Right lobe of liver (tissue), 6 donors: ENCODE results near the gene NME3. TPM values are rescaled to one million over a fixed set of nuclear protein-coding genes. Genes with fewer than 3 reads are reported as not detected.

Experiments
- ATAC-seq, 4 donors: fragments of 200-7000 bp; cut with Tn5 transposase; one replicate each; pipeline ENCODE4 v1.9.1; 2020; ENCODE audit warnings: mild to moderate bottlenecking in 4 of 4, moderate library complexity in 4 of 4
- DNase-seq, 3 donors: peaks; one replicate each; pipeline ENCODE4 v3.0.0-alpha.2; 2020
- H3K27ac ChIP-seq, 3 donors: fragments of 200-600 bp; one replicate each; pipeline ENCODE4 v1.8.0; 2022
- H3K27me3 ChIP-seq, 2 donors: fragments of 200-600 bp; one replicate each; pipeline ENCODE4 v1.8.0; 2022
- H3K36me3 ChIP-seq, 4 donors: fragments of 200-600 bp; sonication (generic) in 1 of 4; one replicate each; pipeline versions ENCODE4 v1.5.1 to v1.8.0; 2017 to 2022; ENCODE audit warnings: control low read depth in 1 of 4
- H3K4me1 ChIP-seq, 4 donors: fragments of 200-600 bp; sonication (generic) in 1 of 4; one replicate each; pipeline versions ENCODE4 v1.5.1 to v1.8.0; 2017 to 2022; ENCODE audit warnings: control low read depth in 1 of 4
- H3K4me3 ChIP-seq, 3 donors: fragments of 200-600 bp; one replicate each; pipeline ENCODE4 v1.8.0; 2022
- H3K9me3 ChIP-seq, 4 donors: fragments of 200-600 bp; sonication (generic) in 1 of 4; one replicate each; pipeline versions ENCODE4 v1.5.1 to v1.8.0; 2017 to 2022; ENCODE audit warnings: control low read depth in 1 of 4
- POLR2A ChIP-seq: fragments of 450-650 bp; IDR thresholded peaks from one replicate; pipeline ENCODE4 v1.6.1; 2017; ENCODE audit warnings: antibody characterized with exemption, mild to moderate bottlenecking
- WGBS: methylation state at CpG from one replicate; pipeline ENCODE4 v1.1.6; 2018; ENCODE audit warnings: low coverage, low lambda C conversion rate; ENCODE audit not compliant: insufficient coverage; ENCODE audit errors: missing lambda C conversion rate; 5-methylcytosine and 5-hydroxymethylcytosine counted together
- intact Hi-C, 2 donors: fragments of 100-400 bp; cut with DNase I; formaldehyde crosslinking; loops; one replicate each; pipeline versions ENCODE4 v1.11.2 to v1.14.1; 2022
- total RNA-seq, 6 experiments: library from RNA; depleted of rRNA in 2 of 6; stranded (reverse); fragments of >200 nt in 2 of 6; fragmentation: NEBNext Ultra II Directional in 3 of 6; extraction: Animal tissue kit (Norgen Biotek cat#: 25700) in 3 of 6; gene quantifications; one replicate each; pipeline versions ENCODE4 v1.1.0 to v1.2.4, GENCODE V29; 2016 to 2023
- TF ChIP-seq, protein P1 (sequence below), 4 donors: fragments of 200-600 bp in 3 of 4; fragments of 450-650 bp in 1 of 4; IDR thresholded peaks; one replicate each; pipeline versions ENCODE4 v1.5.1 to v1.8.0; 2016 to 2022; ENCODE audit warnings: antibody characterized with exemption in 4 of 4, mild to moderate bottlenecking in 2 of 4
- donor health status: DM: no; HTN: yes; CAD: no.
- donor health status: DM: no; HTN: no; CAD: no.
- donor health status: DM: no; HTN: no; CAD: no.
- donor health status: DM: no; HTN: yes; CAD: no.
- donor health status: DM: no; HTN: yes; CAD: no.

NME3 gene
- total RNA-seq, 6 experiments from 2014 or later: 17.9 to 36.1 (median 23.2) TPM

- intact Hi-C loops: no loop called here
- H3K27ac ChIP-seq: no peak overlapping the region
- H3K4me1 ChIP-seq: peaks cover 0 to 38% (median 12%) of the 10 kb centered on the region in 4 donors
- H3K27me3 ChIP-seq: no peaks in the 10 kb centered on the region
- peaks cover 0 to 67% (median 35%) of the 10 kb centered on the region in 4 donors for H3K36me3 ChIP-seq
- ATAC-seq (no peak), DNase-seq (no peak)
- TF ChIP-seq, protein P1, sequence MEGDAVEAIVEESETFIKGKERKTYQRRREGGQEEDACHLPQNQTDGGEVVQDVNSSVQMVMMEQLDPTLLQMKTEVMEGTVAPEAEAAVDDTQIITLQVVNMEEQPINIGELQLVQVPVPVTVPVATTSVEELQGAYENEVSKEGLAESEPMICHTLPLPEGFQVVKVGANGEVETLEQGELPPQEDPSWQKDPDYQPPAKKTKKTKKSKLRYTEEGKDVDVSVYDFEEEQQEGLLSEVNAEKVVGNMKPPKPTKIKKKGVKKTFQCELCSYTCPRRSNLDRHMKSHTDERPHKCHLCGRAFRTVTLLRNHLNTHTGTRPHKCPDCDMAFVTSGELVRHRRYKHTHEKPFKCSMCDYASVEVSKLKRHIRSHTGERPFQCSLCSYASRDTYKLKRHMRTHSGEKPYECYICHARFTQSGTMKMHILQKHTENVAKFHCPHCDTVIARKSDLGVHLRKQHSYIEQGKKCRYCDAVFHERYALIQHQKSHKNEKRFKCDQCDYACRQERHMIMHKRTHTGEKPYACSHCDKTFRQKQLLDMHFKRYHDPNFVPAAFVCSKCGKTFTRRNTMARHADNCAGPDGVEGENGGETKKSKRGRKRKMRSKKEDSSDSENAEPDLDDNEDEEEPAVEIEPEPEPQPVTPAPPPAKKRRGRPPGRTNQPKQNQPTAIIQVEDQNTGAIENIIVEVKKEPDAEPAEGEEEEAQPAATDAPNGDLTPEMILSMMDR (IDR thresholded peaks at IDR 0.05): no peak
- no peak for TF ChIP-seq POLR2A
- whole genome bisulfite sequencing: 91% methylated on average over 9 of the region's 35 CpGs
- no peaks in the 10 kb centered on the region for H3K9me3 ChIP-seq
- H3K4me3 ChIP-seq: no peak overlapping the region
Measured at GRCh38 chr16:1818873-1819525, 47.7 kb upstream of the NME3 start.

DNA sequence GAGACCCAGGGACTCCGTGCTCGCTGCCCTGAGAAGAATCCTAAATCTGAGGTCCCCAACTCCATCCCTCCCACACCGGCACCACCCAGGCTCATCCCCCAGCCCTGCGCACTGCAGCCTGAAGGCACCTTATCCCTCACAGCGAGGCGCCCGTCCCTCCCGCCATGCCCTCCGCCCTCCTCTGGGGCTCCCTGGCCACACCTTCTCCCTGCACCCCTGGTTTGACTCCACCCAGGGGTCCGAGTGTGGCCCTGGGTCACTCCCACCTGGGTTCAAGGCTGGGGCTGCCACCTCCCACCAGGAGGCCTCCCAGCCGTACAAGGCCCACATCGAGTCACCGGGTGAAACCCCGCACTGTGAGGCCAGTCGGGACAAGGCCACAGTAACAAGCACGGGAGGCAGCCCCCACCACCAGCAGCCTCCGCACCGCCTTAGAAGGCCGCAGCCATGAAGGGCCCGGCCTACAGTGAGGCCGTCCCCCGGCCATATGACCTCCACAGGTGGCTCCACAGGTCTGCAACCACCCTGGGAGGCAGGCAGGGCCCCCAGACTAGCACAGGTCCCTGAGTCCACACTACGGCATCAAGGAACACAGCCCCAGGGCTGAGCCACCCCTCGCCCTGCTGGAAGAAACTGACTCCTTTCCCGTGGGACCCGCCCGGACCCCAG is 47.0 kb upstream of the NME3 start:
- DNase-seq: no peak
- Histone ChIP-seq H3K4me3 (no peak overlapping the region), H3K27ac (peak overlapping the region in 1 of 3 donors; percentile 20), H3K27me3 (no peaks in the 10 kb centered on the region), H3K4me1 (peaks cover 0 to 34% (median 9%) of the 10 kb centered on the region in 4 donors), H3K36me3 (peaks cover 0 to 69% (median 38%) of the 10 kb centered on the region in 4 donors), H3K9me3 (no peaks in the 10 kb centered on the region)
- ATAC-seq: no peak
- whole genome bisulfite sequencing: 73% methylated on average over 3 of the region's 27 CpGs
- TF ChIP-seq, protein P1 (IDR thresholded peaks at IDR 0.05): no peak
- no peak for TF ChIP-seq POLR2A
- intact Hi-C loops: no loop called here

DNA sequence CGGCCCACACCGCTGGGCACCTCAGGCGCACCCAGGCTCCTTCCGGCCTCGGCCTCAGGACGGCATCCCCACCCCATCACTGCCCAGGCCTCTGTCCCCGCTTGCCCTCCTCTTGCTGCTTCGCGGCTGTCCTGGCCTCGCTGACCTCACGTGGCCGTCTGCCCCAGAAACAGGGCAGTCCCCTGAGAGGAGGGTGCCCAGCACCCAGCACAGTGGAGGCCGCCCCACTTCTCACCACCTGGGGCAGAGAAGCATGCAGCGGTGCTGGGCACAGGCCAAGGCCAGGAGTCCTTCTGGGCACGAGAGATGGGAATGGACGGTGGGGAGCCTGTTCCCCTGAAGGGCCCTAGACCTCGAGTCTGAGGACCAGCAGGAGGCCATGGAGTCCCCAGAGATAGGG is 46.4 kb upstream of the NME3 start:
- peak overlapping the region in 1 of 3 donors; percentile 44 for H3K27ac ChIP-seq
- WGBS: 44% methylated on average over 12 of the region's 17 CpGs
- TF ChIP-seq POLR2A: no peak
- TF ChIP-seq, protein P1 (IDR thresholded peaks at IDR 0.05): no peak

DNA sequence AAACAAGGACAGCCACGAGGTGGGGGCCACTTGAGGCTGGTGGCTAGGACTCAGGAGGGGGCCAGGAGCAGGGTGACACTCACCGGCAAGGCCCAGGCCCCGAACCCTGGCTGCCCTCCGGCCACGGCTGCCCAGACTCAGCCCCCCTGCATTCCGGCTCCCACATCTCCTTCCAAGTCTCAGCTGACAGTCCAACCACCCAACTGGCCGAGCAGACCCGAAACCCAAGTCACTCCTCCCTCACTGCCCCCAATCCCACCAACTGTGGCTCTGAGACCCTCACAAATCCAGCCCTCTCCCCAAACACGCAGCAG is 45.9 kb upstream of the NME3 start:
- intact Hi-C loops: no loop called here
- DNase-seq (no peak), ATAC-seq (no peak)
- H3K36me3 ChIP-seq: peaks cover 0 to 61% (median 35%) of the 10 kb centered on the region in 4 donors
- peaks cover 0 to 27% (median 5%) of the 10 kb centered on the region in 4 donors for H3K4me1 ChIP-seq
- WGBS: no CpG with 5 or more reads among the region's 9 CpGs
- H3K4me3 ChIP-seq: no peak overlapping the region
- H3K27me3 ChIP-seq: no peaks in the 10 kb centered on the region
- H3K27ac ChIP-seq: peak overlapping the region in 1 of 3 donors; percentile 44
- TF ChIP-seq POLR2A: no peak
- TF ChIP-seq, protein P1 (IDR thresholded peaks at IDR 0.05): no peak
- no peaks in the 10 kb centered on the region for H3K9me3 ChIP-seq

More for the DNA sequence above, 46.4 kb upstream of the NME3 start:
- peaks cover 0 to 32% (median 8%) of the 10 kb centered on the region in 4 donors for H3K4me1 ChIP-seq
- DNase-seq (peak; percentile 38 to 80 (median 77)), ATAC-seq (peak in 3 of 4 donors; percentile 36 to 68 (median 61))
- intact Hi-C loops: no loop called here
- H3K4me3 ChIP-seq: no peak overlapping the region
- no peaks in the 10 kb centered on the region for H3K27me3 ChIP-seq
- no peaks in the 10 kb centered on the region for H3K9me3 ChIP-seq
- H3K36me3 ChIP-seq: peaks cover 0 to 66% (median 38%) of the 10 kb centered on the region in 4 donors
